Stomach (tissue), 9 donors: ENCODE measurements around the gene PTPRT. TPM values are rescaled to one million over a fixed set of nuclear protein-coding genes. Genes with fewer than 3 reads are reported as not detected.

ENCODE experiments used
- DNase-seq, 2 donors: peaks; one replicate each; pipeline versions ENCODE4 v3.0.0 to v3.0.0-alpha.2; 2013 to 2019
- H3K27ac ChIP-seq, 5 donors: fragments of 200-600 bp in 4 of 5; sonication (generic) in 4 of 5; one replicate each; pipeline ENCODE4 v1.5.1; 2013 to 2019; ENCODE audit warnings: mild to moderate bottlenecking in 1 of 5, moderate library complexity in 1 of 5
- H3K27me3 ChIP-seq, 3 donors: fragments of 200-600 bp; sonication (generic); one replicate each; pipeline ENCODE4 v1.5.1; 2017 to 2019; ENCODE audit warnings: mixed run types in 1 of 3
- H3K36me3 ChIP-seq, 4 donors: fragments of 200-600 bp; sonication (generic); 1 replicate in 3 of 4; 2 replicates in 1 of 4; pipeline ENCODE4 v1.5.1; 2016 to 2019
- H3K4me1 ChIP-seq, 4 donors: fragments of 200-600 bp; sonication (generic); one replicate each; pipeline ENCODE4 v1.5.1; 2016 to 2019
- H3K4me3 ChIP-seq, 4 donors: fragments of 200-600 bp; sonication (generic) in 3 of 4; one replicate each; pipeline ENCODE4 v1.5.1; 2016 to 2019; ENCODE audit warnings: mild to moderate bottlenecking in 1 of 4
- H3K9me3 ChIP-seq, 4 donors: fragments of 200-600 bp; sonication (generic); one replicate each; pipeline ENCODE4 v1.5.1; 2016 to 2019
- EP300 ChIP-seq: sonication (generic); formaldehyde crosslinking; IDR thresholded peaks from one replicate; pipeline ENCODE4 v1.6.1; 2017; ENCODE audit warnings: antibody characterized with exemption
- POLR2A ChIP-seq, 4 donors: fragments of 450-650 bp; IDR thresholded peaks; one replicate each; pipeline ENCODE4 v1.6.1; 2016; ENCODE audit warnings: antibody characterized with exemption in 4 of 4, control low read depth in 2 of 4, mild to moderate bottlenecking in 1 of 4, moderate library complexity in 1 of 4
- POLR2AphosphoS5 ChIP-seq, 3 donors: sonication (generic); formaldehyde crosslinking; IDR thresholded peaks; one replicate each; pipeline ENCODE4 v1.6.1; 2016; ENCODE audit warnings: antibody characterized with exemption in 3 of 3
- WGBS, 5 donors: extraction: QIAGEN DNeasy Blood & Tissue Kit in 3 of 5; methylation state at CpG; one replicate each; pipeline versions ENCODE4 v1.1.5 to v1.1.7; 2013 to 2018; 5-methylcytosine and 5-hydroxymethylcytosine counted together
- intact Hi-C: fragments of 100-400 bp; cut with DNase I; formaldehyde crosslinking; loops from one replicate; pipeline ENCODE4 v1.15.1; 2023; ENCODE audit warnings: low total_unique reads
- polyA plus RNA-seq, 3 donors: library from polyadenylated mRNA; stranded (reverse); fragments of 200-250 nt; gene quantifications; one replicate each; pipeline ENCODE4 v1.2.3, GENCODE V29; 2013
- total RNA-seq, 5 donors: library from RNA; depleted of rRNA; stranded (reverse); fragments of >200 nt; gene quantifications; one replicate each; pipeline versions ENCODE4 v1.1.0 to v1.2.3, GENCODE V29; 2014 to 2016
- TF ChIP-seq, protein P1 (sequence below), 7 experiments: fragments of 450-650 bp in 4 of 7; fragments of 200-600 bp in 3 of 7; sonication (generic) in 3 of 7; IDR thresholded peaks; one replicate each; pipeline ENCODE4 v1.5.1; 2016 to 2019; ENCODE audit warnings: antibody characterized with exemption in 7 of 7, control low read depth in 2 of 7, mild to moderate bottlenecking in 1 of 7
- donor health status: healthy with polysubstance abuse.
- donor health status: Bipolar disorder and iron deficiency.
- donor health status: healthy.

Gene PTPRT
- total and polyA plus RNA-seq, 8 donors: 0.05 to 11.6 (median 1.7) TPM; not detected in 2

- WGBS, 5 donors: 84 to 96% (median 91%) methylated on average over 2 of the region's 2 CpGs
- DNase-seq: no peak
- Histone ChIP-seq H3K36me3 (no peaks in the 10 kb centered on the region), H3K4me3 (no peak overlapping the region), H3K9me3 (no peaks in the 10 kb centered on the region), H3K27ac (no peak overlapping the region), H3K4me1 (no peaks in the 10 kb centered on the region), H3K27me3 (no peaks in the 10 kb centered on the region)
- intact Hi-C loops: no loop called here
- TF ChIP-seq, protein P1, sequence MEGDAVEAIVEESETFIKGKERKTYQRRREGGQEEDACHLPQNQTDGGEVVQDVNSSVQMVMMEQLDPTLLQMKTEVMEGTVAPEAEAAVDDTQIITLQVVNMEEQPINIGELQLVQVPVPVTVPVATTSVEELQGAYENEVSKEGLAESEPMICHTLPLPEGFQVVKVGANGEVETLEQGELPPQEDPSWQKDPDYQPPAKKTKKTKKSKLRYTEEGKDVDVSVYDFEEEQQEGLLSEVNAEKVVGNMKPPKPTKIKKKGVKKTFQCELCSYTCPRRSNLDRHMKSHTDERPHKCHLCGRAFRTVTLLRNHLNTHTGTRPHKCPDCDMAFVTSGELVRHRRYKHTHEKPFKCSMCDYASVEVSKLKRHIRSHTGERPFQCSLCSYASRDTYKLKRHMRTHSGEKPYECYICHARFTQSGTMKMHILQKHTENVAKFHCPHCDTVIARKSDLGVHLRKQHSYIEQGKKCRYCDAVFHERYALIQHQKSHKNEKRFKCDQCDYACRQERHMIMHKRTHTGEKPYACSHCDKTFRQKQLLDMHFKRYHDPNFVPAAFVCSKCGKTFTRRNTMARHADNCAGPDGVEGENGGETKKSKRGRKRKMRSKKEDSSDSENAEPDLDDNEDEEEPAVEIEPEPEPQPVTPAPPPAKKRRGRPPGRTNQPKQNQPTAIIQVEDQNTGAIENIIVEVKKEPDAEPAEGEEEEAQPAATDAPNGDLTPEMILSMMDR (IDR thresholded peaks at IDR 0.05): no peak
- TF ChIP-seq POLR2AphosphoS5 (IDR thresholded peaks at IDR 0.05) (no peak), EP300 (no peak), POLR2A (IDR thresholded peaks at IDR 0.05) (no peak)
Measured at GRCh38 chr20:42634156-42634555, 555.5 kb downstream of the PTPRT start.

- 54 to 82% (median 79%) methylated on average over 1 of the region's 1 CpG for WGBS, 5 donors
- TF ChIP-seq, protein P1 (IDR thresholded peaks at IDR 0.05): no peak
- no peak for TF ChIP-seq POLR2AphosphoS5 (IDR thresholded peaks at IDR 0.05)
- no peak for TF ChIP-seq EP300
- no peak for TF ChIP-seq POLR2A (IDR thresholded peaks at IDR 0.05)
- intact Hi-C loops: no loop called here
- H3K9me3 ChIP-seq: no peaks in the 10 kb centered on the region
- H3K27me3 ChIP-seq: no peaks in the 10 kb centered on the region
- no peaks in the 10 kb centered on the region for H3K4me1 ChIP-seq
- no peak for DNase-seq
- H3K27ac ChIP-seq: no peak overlapping the region
- H3K4me3 ChIP-seq: no peak overlapping the region
- H3K36me3 ChIP-seq: no peaks in the 10 kb centered on the region
Measured at GRCh38 chr20:42628683-42629082, 561.0 kb downstream of the PTPRT start.

GRCh38 chr20:42613076-42613475 lies 576.6 kb downstream of the PTPRT start:
- Histone ChIP-seq H3K27me3 (no peaks in the 10 kb centered on the region), H3K4me1 (no peaks in the 10 kb centered on the region), H3K36me3 (no peaks in the 10 kb centered on the region), H3K4me3 (no peak overlapping the region), H3K27ac (no peak overlapping the region), H3K9me3 (peaks cover 0 to 6% (median 0%) of the 10 kb centered on the region in 4 donors)
- intact Hi-C loops: no loop called here
- TF ChIP-seq, protein P1 (IDR thresholded peaks at IDR 0.05): no peak
- no peak for TF ChIP-seq POLR2AphosphoS5 (IDR thresholded peaks at IDR 0.05)
- TF ChIP-seq POLR2A (IDR thresholded peaks at IDR 0.05): no peak
- no peak for TF ChIP-seq EP300
- 67 to 77% (median 72%) methylated on average over 3 of the region's 3 CpGs for WGBS, 5 donors
- DNase-seq: no peak

DNA sequence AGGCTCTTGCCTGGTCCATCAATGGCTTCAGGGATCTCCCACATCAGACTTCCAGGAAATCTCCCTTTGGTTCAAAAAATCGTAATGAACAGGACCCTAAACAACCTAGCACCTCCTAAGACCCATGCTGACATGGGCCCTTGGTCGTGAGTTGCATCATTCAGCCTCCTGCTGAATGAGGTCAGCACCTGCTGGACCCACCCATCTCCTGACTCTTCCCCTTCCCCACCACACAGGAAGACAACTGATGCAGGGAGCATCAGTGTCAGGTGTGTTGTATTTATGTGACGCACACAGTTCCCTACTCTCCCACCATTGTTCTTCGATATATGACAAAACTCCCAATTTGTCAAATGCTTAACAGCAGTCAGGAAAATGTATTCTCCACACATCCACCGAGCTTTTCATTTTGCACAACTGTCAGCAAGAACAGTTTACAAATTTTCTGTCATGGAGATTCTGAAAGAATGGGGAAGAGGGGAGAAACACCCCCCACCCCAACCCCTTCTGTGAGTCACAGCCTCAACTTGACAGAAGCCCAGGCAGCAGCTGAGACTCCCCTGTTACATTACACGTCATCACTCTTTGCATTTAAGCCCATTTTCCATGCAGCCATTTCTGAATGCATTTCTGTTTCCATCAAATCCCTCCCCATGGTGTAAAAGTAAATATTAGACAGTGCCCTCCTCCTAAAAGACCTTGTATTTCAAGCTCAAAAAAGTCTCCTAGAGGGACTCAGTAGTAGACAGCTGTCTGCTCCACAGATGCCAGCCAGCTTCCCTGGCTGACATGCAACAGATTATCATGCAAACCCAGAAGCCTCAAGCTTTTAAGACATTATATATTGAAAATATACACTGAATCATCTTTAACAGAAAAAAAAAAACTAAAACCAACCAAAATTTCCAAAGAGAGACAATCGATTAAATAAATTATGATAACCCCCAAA lies 577.5 kb downstream of the PTPRT start:
- peaks cover 0 to 6% (median 0%) of the 10 kb centered on the region in 4 donors for H3K9me3 ChIP-seq
- peak in 1 of 2 donors; percentile 5 for DNase-seq
- no peak for TF ChIP-seq POLR2AphosphoS5 (IDR thresholded peaks at IDR 0.05)
- TF ChIP-seq, protein P1 (IDR thresholded peaks at IDR 0.05): no peak
- no peak for TF ChIP-seq EP300
- no peak for TF ChIP-seq POLR2A (IDR thresholded peaks at IDR 0.05)
- no peaks in the 10 kb centered on the region for H3K27me3 ChIP-seq
- WGBS, 5 donors: 56 to 79% (median 66%) methylated on average over 7 of the region's 7 CpGs
- no peak overlapping the region for H3K27ac ChIP-seq
- intact Hi-C loops: no loop called here
- no peak overlapping the region for H3K4me3 ChIP-seq
- no peaks in the 10 kb centered on the region for H3K36me3 ChIP-seq
- no peaks in the 10 kb centered on the region for H3K4me1 ChIP-seq
